GM23338 (cell line): ENCODE results near the gene TTC27. TPM values are rescaled to one million over a fixed set of nuclear protein-coding genes. Genes with fewer than 3 reads are reported as not detected.

ENCODE experiments used
- ATAC-seq: fragments of 200-7000 bp; cut with Tn5 transposase; 3 replicates; pipeline ENCODE4 v1.9.1; 2020
- DNase-seq: peaks from one replicate; pipeline ENCODE4 v3.0.0-alpha.2; 2015; ENCODE audit warnings: low spot score
- H2AFZ ChIP-seq: fragments of 200-600 bp; sonication (generic); 2 replicates; pipeline ENCODE4 v1.8.0; 2016; ENCODE audit warnings: antibody characterized with exemption, mild to moderate bottlenecking, moderate library complexity
- H3F3A ChIP-seq: fragments of 200-600 bp; sonication (generic); replicated peaks from 2 replicates; pipeline ENCODE4 v1.8.0; 2017; ENCODE audit warnings: antibody characterized with exemption, mixed run types, low read depth
- H3K27ac ChIP-seq: fragments of 200-600 bp; sonication (generic); 2 replicates; pipeline ENCODE4 v1.6.1; 2016; ENCODE audit warnings: low read depth
- H3K27me3 ChIP-seq: fragments of 200-600 bp; sonication (generic); 2 replicates; pipeline ENCODE4 v1.8.0; 2016; ENCODE audit warnings: mild to moderate bottlenecking, mixed run types, moderate library complexity; ENCODE audit not compliant: insufficient read depth
- H3K36me3 ChIP-seq: fragments of 200-600 bp; sonication (generic); 2 replicates; pipeline ENCODE4 v1.8.0; 2016; ENCODE audit warnings: mild to moderate bottlenecking; ENCODE audit not compliant: insufficient read depth
- H3K4me1 ChIP-seq: fragments of 200-600 bp; sonication (generic); 2 replicates; pipeline ENCODE4 v1.8.0; 2016; ENCODE audit warnings: mild to moderate bottlenecking, moderate library complexity; ENCODE audit not compliant: insufficient read depth
- H3K4me2 ChIP-seq: fragments of 200-600 bp; sonication (generic); 2 replicates; pipeline ENCODE4 v1.7.1; 2017; ENCODE audit warnings: mixed run types
- H3K4me3 ChIP-seq: fragments of 200-600 bp; sonication (generic); 2 replicates; pipeline ENCODE4 v1.6.1; 2016; ENCODE audit warnings: mixed run types
- H3K79me2 ChIP-seq: fragments of 200-600 bp; sonication (generic); replicated peaks from 2 replicates; pipeline ENCODE4 v1.8.0; 2017; ENCODE audit warnings: mild to moderate bottlenecking; ENCODE audit not compliant: insufficient read depth
- H3K9me2 ChIP-seq: fragments of 200-600 bp; sonication (generic); 2 replicates; pipeline ENCODE4 v1.8.0; 2017; ENCODE audit not compliant: insufficient read depth
- H4K20me1 ChIP-seq: fragments of 200-600 bp; sonication (generic); replicated peaks from 2 replicates; pipeline ENCODE4 v1.8.0; 2017; ENCODE audit warnings: mild to moderate bottlenecking; ENCODE audit not compliant: insufficient read depth
- H3K27ac Mint-ChIP-seq: 2 replicates; pipeline ENCODE4 v1.8.0; 2020; ENCODE audit warnings: inconsistent platforms, mild to moderate bottlenecking, moderate library complexity, mixed read lengths
- H3K27me3 Mint-ChIP-seq: 3 replicates; pipeline ENCODE4 v1.8.0; 2022; ENCODE audit warnings: low read depth, mild to moderate bottlenecking, moderate library complexity, mixed read lengths, inconsistent platforms; ENCODE audit not compliant: insufficient read depth, poor library complexity
- H3K36me3 Mint-ChIP-seq: 3 replicates; pipeline ENCODE4 v1.8.0; 2021; ENCODE audit warnings: low read depth, mild to moderate bottlenecking, inconsistent platforms, moderate library complexity, mixed read lengths
- H3K4me1 Mint-ChIP-seq: 3 replicates; pipeline ENCODE4 v1.8.0; 2020; ENCODE audit warnings: mild to moderate bottlenecking, inconsistent platforms, mixed read lengths
- H3K4me3 Mint-ChIP-seq: 3 replicates; pipeline ENCODE4 v1.8.0; 2021; ENCODE audit warnings: moderate library complexity, mild to moderate bottlenecking, inconsistent platforms, mixed read lengths
- H3K9me3 Mint-ChIP-seq: 3 replicates; pipeline ENCODE4 v1.8.0; 2020; ENCODE audit warnings: moderate library complexity, mild to moderate bottlenecking, inconsistent platforms, mixed read lengths
- REST ChIP-seq: IDR thresholded peaks from one replicate; pipeline ENCODE4 v1.6.1; 2018; ENCODE audit warnings: antibody characterized with exemption; ENCODE audit not compliant: unreplicated experiment
- ZNF114 ChIP-seq: fragments of 250-450 bp; sonication (Bioruptor Pico); IDR thresholded peaks from 2 replicates; pipeline ENCODE4 v1.5.0; 2020; ENCODE audit warnings: mild to moderate bottlenecking, moderate library complexity
- ZNF462 ChIP-seq: fragments of 250-450 bp; sonication (Bioruptor Pico); IDR thresholded peaks from 2 replicates; pipeline ENCODE4 v1.5.0; 2020; ENCODE audit warnings: mild to moderate bottlenecking, moderate library complexity
- polyA plus RNA-seq: library from polyadenylated mRNA; unstranded; fragments of >200 nt; fragmentation: Nextera tagmentation; extraction: Ambion mirVana; gene quantifications from 2 replicates; pipeline ENCODE4 v1.2.1, GENCODE V29; 2016
- total RNA-seq: library from RNA; depleted of rRNA; stranded (reverse); fragments of >200 nt; shearing (Covaris generic); gene quantifications from 2 replicates; pipeline ENCODE4 v1.2.3, GENCODE V29; 2014

TTC27 gene
- total and polyA plus RNA-seq, 2 experiments from 2014 or later = 11.8 to 41.3 TPM

- no peak overlapping the region for H3K27ac Mint-ChIP-seq
- no peak for TF ChIP-seq REST
- TF ChIP-seq ZNF114 (CRISPR knock-in tag) = no peak
- TF ChIP-seq ZNF462 (CRISPR knock-in tag) = no peak
- no peak for DNase-seq
Observed at GRCh38 chr2:32680942-32681341, 53.1 kb downstream of the TTC27 start.

More at GRCh38 chr2:32680942-32681341, 53.1 kb downstream of the TTC27 start:
- Histone ChIP-seq H3K4me1 (no peaks in the 10 kb centered on the region), H3K27ac (no peak overlapping the region), H3F3A (no peaks in the 10 kb centered on the region), H2AFZ (no peak overlapping the region), H3K9me2 (no peaks in the 10 kb centered on the region), H4K20me1 (no peaks in the 10 kb centered on the region), H3K79me2 (no peaks in the 10 kb centered on the region), H3K4me3 (no peak overlapping the region), H3K27me3 (no peaks in the 10 kb centered on the region), H3K4me2 (no peak overlapping the region), H3K36me3 (no peaks in the 10 kb centered on the region; the same call in 1 of the 2 replicates)
- no peak overlapping the region for H3K4me3 Mint-ChIP-seq
- no peaks in the 10 kb centered on the region for H3K4me1 Mint-ChIP-seq
- no peaks in the 10 kb centered on the region for H3K9me3 Mint-ChIP-seq
- H3K36me3 Mint-ChIP-seq = peaks cover 5% of the 10 kb centered on the region; the same call in 2 of the 3 replicates
- no peak for ATAC-seq
- no peaks in the 10 kb centered on the region for H3K27me3 Mint-ChIP-seq
